WTC11 (cell line): ENCODE measurements around the gene ZNF433. TPM values are rescaled to one million over a fixed set of nuclear protein-coding genes. Genes with fewer than 3 reads are reported as not detected.

Source experiments
- ATAC-seq: fragments of 200-7000 bp; cut with Tn5 transposase; 2 replicates; pipeline ENCODE4 v1.10.0; 2021; ENCODE audit warnings: mild to moderate bottlenecking, moderate library complexity
- CTCF ChIA-PET: fragments of 300-600 bp; sonication (Branson Sonifier 250); formaldehyde crosslinking; loops from one replicate; lab custom pipeline; 2021; ENCODE audit warnings: antibody characterized with exemption; lab: Charles Lee
- POLR2A ChIA-PET: fragments of 350-600 bp; sonication (Branson Sonifier 250); formaldehyde crosslinking; loops from one replicate; lab custom pipeline; 2021; ENCODE audit warnings: antibody characterized with exemption; lab: Charles Lee
- DNase-seq: peaks from one replicate; pipeline ENCODE4 v3.0.0; 2021; ENCODE audit warnings: low spot score
- H3K27ac Mint-ChIP-seq: 2 replicates; pipeline ENCODE4 v1.8.0; 2021; ENCODE audit warnings: mixed read lengths
- H3K27me3 Mint-ChIP-seq: 2 replicates; pipeline ENCODE4 v1.8.0; 2021; ENCODE audit warnings: low read depth, mild to moderate bottlenecking, moderate library complexity, mixed read lengths
- H3K36me3 Mint-ChIP-seq: 2 replicates; pipeline ENCODE4 v1.8.0; 2021; ENCODE audit warnings: mixed read lengths
- H3K4me1 Mint-ChIP-seq: 2 replicates; pipeline ENCODE4 v1.8.0; 2022; ENCODE audit warnings: mixed read lengths
- H3K4me3 Mint-ChIP-seq: 2 replicates; pipeline ENCODE4 v1.8.0; 2021; ENCODE audit warnings: mild to moderate bottlenecking, moderate library complexity, mixed read lengths
- H3K9me3 Mint-ChIP-seq: 2 replicates; pipeline ENCODE4 v1.8.0; 2021; ENCODE audit warnings: mixed read lengths
- ELF4 ChIP-seq: sonication (generic); formaldehyde crosslinking; IDR thresholded peaks from 2 replicates; pipeline ENCODE4 v1.8.1; 2022; ENCODE audit warnings: low read depth, mild to moderate bottlenecking, moderate library complexity, missing genetic modification reagents
- ESRRA ChIP-seq: sonication (generic); formaldehyde crosslinking; IDR thresholded peaks from 2 replicates; pipeline ENCODE4 v1.8.1; 2022; ENCODE audit warnings: mild to moderate bottlenecking, missing genetic modification reagents, borderline replicate concordance
- ETV6 ChIP-seq: sonication (generic); formaldehyde crosslinking; IDR thresholded peaks from 2 replicates; pipeline ENCODE4 v1.8.1; 2022; ENCODE audit warnings: mild to moderate bottlenecking, missing genetic modification reagents
- FOXP1 ChIP-seq: sonication (generic); formaldehyde crosslinking; IDR thresholded peaks from 2 replicates; pipeline ENCODE4 v1.8.0; 2022; ENCODE audit warnings: missing genetic modification reagents, mild to moderate bottlenecking, moderate library complexity, borderline replicate concordance
- JAZF1 ChIP-seq: fragments of 250-450 bp; sonication (Bioruptor Pico); IDR thresholded peaks from 2 replicates; pipeline ENCODE4 v1.9.0; 2021; ENCODE audit warnings: moderate library complexity, mild to moderate bottlenecking, inconsistent platforms
- NFE2L1 ChIP-seq: sonication (generic); formaldehyde crosslinking; IDR thresholded peaks from 2 replicates; pipeline ENCODE4 v1.8.1; 2023; ENCODE audit warnings: missing genetic modification reagents
- SMAD3 ChIP-seq: sonication (generic); formaldehyde crosslinking; IDR thresholded peaks from 2 replicates; pipeline ENCODE4 v1.8.0; 2022; ENCODE audit warnings: missing genetic modification reagents, mild to moderate bottlenecking, borderline replicate concordance
- SOX15 ChIP-seq: fragments of 250-450 bp; sonication (Bioruptor Pico); IDR thresholded peaks from 2 replicates; pipeline ENCODE4 v1.9.0; 2021; ENCODE audit warnings: mild to moderate bottlenecking
- ZNF121 ChIP-seq: sonication (generic); formaldehyde crosslinking; IDR thresholded peaks from 2 replicates; pipeline ENCODE4 v1.8.0; 2023; ENCODE audit warnings: missing genetic modification reagents
- total RNA-seq: library from RNA; stranded (reverse); gene quantifications from 3 replicates; pipeline ENCODE4 v1.2.3, GENCODE V29; 2021
- TF ChIP-seq, protein P1 (sequence below): sonication (generic); formaldehyde crosslinking; IDR thresholded peaks from 2 replicates; pipeline ENCODE4 v1.8.1; 2022; ENCODE audit warnings: missing genetic modification reagents, borderline replicate concordance
- TF ChIP-seq, protein P2 (sequence below): fragments of 250-450 bp; sonication (Bioruptor Pico); IDR thresholded peaks from 2 replicates; pipeline ENCODE4 v1.8.0; 2021; ENCODE audit warnings: mild to moderate bottlenecking
- TF ChIP-seq, protein P3 (sequence below): sonication (generic); formaldehyde crosslinking; IDR thresholded peaks from 2 replicates; pipeline ENCODE4 v1.8.0; 2022; ENCODE audit warnings: missing genetic modification reagents
- TF ChIP-seq, protein P4 (sequence below): sonication (generic); formaldehyde crosslinking; IDR thresholded peaks from 2 replicates; pipeline ENCODE4 v1.8.1; 2022; ENCODE audit warnings: mild to moderate bottlenecking, missing genetic modification reagents, moderate library complexity, borderline replicate concordance
- TF ChIP-seq, protein P5 (sequence below): sonication (generic); formaldehyde crosslinking; IDR thresholded peaks from 2 replicates; pipeline ENCODE4 v1.8.1; 2022; ENCODE audit warnings: low read depth, mild to moderate bottlenecking, moderate library complexity, missing genetic modification reagents, borderline replicate concordance
- TF ChIP-seq, protein P6 (sequence below): fragments of 250-450 bp; sonication (Bioruptor Pico); IDR thresholded peaks from 2 replicates; pipeline ENCODE4 v1.9.0; 2021; ENCODE audit warnings: moderate library complexity, mild to moderate bottlenecking, inconsistent platforms, borderline replicate concordance
- TF ChIP-seq, protein P7 (sequence below): fragments of 200-600 bp; IDR thresholded peaks from 2 replicates; pipeline ENCODE4 v1.8.0; 2022; ENCODE audit warnings: antibody characterized with exemption
- TF ChIP-seq, protein P8 (sequence below): sonication (generic); formaldehyde crosslinking; conservative IDR thresholded peaks from 2 replicates; pipeline ENCODE4 v1.8.1; 2022; ENCODE audit warnings: mild to moderate bottlenecking, missing genetic modification reagents
- TF ChIP-seq, protein P9 (sequence below): sonication (generic); formaldehyde crosslinking; IDR thresholded peaks from 2 replicates; pipeline ENCODE4 v1.8.1; 2023; ENCODE audit warnings: mild to moderate bottlenecking, missing genetic modification reagents, moderate library complexity
- TF ChIP-seq, protein P10 (sequence below): sonication (generic); formaldehyde crosslinking; IDR thresholded peaks from 2 replicates; pipeline ENCODE4 v1.8.0; 2023; ENCODE audit warnings: missing genetic modification reagents, mild to moderate bottlenecking, borderline replicate concordance

Gene ZNF433
- total RNA-seq, 1 experiment from 2014 or later, result 2.9 TPM

DNA sequence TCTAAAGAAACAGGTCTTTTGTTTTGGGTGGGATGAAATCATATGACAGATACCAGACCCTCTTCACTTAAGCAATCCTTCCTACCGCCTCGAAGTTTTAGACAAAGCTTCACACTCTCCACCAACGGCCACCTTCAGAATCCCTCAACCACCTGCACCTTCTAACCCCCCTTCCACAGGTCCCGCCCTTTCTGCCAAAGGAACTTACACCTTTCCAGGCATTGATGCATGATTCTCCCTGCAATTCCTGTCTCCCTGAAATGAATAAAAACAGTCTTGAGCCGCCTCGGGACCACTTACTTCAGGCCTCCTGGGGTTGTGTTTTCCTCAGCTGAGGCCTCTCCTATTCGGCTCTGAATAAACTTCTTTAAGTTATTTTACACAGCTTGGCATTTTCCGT, 859 bp downstream of the ZNF433 start (continued):
- TF ChIP-seq, protein P1, sequence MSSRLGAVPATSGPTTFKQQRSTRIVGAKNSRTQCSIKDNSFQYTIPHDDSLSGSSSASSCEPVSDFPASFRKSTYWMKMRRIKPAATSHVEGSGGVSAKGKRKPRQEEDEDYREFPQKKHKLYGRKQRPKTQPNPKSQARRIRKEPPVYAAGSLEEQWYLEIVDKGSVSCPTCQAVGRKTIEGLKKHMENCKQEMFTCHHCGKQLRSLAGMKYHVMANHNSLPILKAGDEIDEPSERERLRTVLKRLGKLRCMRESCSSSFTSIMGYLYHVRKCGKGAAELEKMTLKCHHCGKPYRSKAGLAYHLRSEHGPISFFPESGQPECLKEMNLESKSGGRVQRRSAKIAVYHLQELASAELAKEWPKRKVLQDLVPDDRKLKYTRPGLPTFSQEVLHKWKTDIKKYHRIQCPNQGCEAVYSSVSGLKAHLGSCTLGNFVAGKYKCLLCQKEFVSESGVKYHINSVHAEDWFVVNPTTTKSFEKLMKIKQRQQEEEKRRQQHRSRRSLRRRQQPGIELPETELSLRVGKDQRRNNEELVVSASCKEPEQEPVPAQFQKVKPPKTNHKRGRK (CRISPR knock-in tag), result no peak
- TF ChIP-seq NFE2L1 (CRISPR knock-in tag), result no peak
- TF ChIP-seq, protein P2, sequence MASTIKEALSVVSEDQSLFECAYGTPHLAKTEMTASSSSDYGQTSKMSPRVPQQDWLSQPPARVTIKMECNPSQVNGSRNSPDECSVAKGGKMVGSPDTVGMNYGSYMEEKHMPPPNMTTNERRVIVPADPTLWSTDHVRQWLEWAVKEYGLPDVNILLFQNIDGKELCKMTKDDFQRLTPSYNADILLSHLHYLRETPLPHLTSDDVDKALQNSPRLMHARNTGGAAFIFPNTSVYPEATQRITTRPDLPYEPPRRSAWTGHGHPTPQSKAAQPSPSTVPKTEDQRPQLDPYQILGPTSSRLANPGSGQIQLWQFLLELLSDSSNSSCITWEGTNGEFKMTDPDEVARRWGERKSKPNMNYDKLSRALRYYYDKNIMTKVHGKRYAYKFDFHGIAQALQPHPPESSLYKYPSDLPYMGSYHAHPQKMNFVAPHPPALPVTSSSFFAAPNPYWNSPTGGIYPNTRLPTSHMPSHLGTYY (CRISPR knock-in tag), result no peak
- no peak for TF ChIP-seq ETV6
- TF ChIP-seq ESRRA, result no peak
- TF ChIP-seq, protein P3, sequence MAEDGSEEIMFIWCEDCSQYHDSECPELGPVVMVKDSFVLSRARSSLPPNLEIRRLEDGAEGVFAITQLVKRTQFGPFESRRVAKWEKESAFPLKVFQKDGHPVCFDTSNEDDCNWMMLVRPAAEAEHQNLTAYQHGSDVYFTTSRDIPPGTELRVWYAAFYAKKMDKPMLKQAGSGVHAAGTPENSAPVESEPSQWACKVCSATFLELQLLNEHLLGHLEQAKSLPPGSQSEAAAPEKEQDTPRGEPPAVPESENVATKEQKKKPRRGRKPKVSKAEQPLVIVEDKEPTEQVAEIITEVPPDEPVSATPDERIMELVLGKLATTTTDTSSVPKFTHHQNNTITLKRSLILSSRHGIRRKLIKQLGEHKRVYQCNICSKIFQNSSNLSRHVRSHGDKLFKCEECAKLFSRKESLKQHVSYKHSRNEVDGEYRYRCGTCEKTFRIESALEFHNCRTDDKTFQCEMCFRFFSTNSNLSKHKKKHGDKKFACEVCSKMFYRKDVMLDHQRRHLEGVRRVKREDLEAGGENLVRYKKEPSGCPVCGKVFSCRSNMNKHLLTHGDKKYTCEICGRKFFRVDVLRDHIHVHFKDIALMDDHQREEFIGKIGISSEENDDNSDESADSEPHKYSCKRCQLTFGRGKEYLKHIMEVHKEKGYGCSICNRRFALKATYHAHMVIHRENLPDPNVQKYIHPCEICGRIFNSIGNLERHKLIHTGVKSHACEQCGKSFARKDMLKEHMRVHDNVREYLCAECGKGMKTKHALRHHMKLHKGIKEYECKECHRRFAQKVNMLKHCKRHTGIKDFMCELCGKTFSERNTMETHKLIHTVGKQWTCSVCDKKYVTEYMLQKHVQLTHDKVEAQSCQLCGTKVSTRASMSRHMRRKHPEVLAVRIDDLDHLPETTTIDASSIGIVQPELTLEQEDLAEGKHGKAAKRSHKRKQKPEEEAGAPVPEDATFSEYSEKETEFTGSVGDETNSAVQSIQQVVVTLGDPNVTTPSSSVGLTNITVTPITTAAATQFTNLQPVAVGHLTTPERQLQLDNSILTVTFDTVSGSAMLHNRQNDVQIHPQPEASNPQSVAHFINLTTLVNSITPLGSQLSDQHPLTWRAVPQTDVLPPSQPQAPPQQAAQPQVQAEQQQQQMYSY (CRISPR knock-in tag), result no peak
- no peak for TF ChIP-seq ZNF121
- no peak for TF ChIP-seq ELF4 (CRISPR knock-in tag)
- TF ChIP-seq, protein P4, sequence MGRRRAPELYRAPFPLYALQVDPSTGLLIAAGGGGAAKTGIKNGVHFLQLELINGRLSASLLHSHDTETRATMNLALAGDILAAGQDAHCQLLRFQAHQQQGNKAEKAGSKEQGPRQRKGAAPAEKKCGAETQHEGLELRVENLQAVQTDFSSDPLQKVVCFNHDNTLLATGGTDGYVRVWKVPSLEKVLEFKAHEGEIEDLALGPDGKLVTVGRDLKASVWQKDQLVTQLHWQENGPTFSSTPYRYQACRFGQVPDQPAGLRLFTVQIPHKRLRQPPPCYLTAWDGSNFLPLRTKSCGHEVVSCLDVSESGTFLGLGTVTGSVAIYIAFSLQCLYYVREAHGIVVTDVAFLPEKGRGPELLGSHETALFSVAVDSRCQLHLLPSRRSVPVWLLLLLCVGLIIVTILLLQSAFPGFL, result no peak
- TF ChIP-seq, protein P5, sequence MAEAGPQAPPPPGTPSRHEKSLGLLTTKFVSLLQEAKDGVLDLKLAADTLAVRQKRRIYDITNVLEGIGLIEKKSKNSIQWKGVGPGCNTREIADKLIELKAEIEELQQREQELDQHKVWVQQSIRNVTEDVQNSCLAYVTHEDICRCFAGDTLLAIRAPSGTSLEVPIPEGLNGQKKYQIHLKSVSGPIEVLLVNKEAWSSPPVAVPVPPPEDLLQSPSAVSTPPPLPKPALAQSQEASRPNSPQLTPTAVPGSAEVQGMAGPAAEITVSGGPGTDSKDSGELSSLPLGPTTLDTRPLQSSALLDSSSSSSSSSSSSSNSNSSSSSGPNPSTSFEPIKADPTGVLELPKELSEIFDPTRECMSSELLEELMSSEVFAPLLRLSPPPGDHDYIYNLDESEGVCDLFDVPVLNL (CRISPR knock-in tag), result no peak
- TF ChIP-seq, protein P6, sequence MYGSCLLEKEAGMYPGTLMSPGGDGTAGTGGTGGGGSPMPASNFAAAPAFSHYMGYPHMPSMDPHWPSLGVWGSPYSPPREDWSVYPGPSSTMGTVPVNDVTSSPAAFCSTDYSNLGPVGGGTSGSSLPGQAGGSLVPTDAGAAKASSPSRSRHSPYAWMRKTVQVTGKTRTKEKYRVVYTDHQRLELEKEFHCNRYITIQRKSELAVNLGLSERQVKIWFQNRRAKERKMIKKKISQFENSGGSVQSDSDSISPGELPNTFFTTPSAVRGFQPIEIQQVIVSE, result no peak
- TF ChIP-seq, protein P7, sequence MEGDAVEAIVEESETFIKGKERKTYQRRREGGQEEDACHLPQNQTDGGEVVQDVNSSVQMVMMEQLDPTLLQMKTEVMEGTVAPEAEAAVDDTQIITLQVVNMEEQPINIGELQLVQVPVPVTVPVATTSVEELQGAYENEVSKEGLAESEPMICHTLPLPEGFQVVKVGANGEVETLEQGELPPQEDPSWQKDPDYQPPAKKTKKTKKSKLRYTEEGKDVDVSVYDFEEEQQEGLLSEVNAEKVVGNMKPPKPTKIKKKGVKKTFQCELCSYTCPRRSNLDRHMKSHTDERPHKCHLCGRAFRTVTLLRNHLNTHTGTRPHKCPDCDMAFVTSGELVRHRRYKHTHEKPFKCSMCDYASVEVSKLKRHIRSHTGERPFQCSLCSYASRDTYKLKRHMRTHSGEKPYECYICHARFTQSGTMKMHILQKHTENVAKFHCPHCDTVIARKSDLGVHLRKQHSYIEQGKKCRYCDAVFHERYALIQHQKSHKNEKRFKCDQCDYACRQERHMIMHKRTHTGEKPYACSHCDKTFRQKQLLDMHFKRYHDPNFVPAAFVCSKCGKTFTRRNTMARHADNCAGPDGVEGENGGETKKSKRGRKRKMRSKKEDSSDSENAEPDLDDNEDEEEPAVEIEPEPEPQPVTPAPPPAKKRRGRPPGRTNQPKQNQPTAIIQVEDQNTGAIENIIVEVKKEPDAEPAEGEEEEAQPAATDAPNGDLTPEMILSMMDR, result no peak

DNA sequence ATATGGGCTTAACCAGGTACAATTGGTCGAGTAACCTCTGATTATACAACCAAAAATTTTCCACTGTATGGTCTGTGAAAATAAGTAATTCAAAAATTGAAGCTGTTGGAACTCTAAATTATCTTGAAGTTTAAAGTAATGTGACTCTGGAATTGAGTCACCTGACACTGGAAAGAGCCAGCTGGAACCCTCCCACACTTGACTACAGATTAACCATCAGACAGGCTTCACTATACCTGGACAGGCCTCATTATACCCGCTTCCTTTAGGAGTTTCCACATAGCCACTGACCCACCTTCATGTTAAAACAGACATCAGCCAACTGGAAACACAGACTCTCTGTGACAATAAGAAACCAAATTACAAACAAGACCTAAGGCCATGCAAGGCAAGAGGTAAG, 1.3 kb downstream of the ZNF433 start:
- Mint-ChIP-seq H3K9me3 (0 out of 2 replicates have a peak, but pooled peaks cover 3% of the 10 kb centered on the region), H3K27me3 (peaks cover 32% of the 10 kb centered on the region), H3K36me3 (peaks cover 24% of the 10 kb centered on the region), H3K27ac (no peak overlapping the region), H3K4me3 (peak overlapping the region; percentile 51), H3K4me1 (peaks cover 26% of the 10 kb centered on the region)
- ATAC-seq (no peak), DNase-seq (no peak)
- ChIA-PET POLR2A (interaction anchor here (3.5 kb wide), 1 partner anchor 17 kb away, joined by 34 read pairs; the partner anchor contains the start of gene ZNF878), CTCF (interaction anchor here (1.1 to 3.5 kb wide), 6 partner anchors 25 to 334 kb away, joined by 3 to 25 read pairs (median 12); partner anchors contain the start of genes ZNF20 and ZNF763)
- TF ChIP-seq JAZF1 (no peak), SOX15 (CRISPR knock-in tag) (no peak), SMAD3 (CRISPR knock-in tag) (no peak), FOXP1 (CRISPR knock-in tag) (no peak)
- TF ChIP-seq, protein P8, sequence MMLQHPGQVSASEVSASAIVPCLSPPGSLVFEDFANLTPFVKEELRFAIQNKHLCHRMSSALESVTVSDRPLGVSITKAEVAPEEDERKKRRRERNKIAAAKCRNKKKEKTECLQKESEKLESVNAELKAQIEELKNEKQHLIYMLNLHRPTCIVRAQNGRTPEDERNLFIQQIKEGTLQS (CRISPR knock-in tag), result no peak
- TF ChIP-seq, protein P9, sequence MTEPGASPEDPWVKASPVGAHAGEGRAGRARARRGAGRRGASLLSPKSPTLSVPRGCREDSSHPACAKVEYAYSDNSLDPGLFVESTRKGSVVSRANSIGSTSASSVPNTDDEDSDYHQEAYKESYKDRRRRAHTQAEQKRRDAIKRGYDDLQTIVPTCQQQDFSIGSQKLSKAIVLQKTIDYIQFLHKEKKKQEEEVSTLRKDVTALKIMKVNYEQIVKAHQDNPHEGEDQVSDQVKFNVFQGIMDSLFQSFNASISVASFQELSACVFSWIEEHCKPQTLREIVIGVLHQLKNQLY, result no peak
- TF ChIP-seq, protein P10, sequence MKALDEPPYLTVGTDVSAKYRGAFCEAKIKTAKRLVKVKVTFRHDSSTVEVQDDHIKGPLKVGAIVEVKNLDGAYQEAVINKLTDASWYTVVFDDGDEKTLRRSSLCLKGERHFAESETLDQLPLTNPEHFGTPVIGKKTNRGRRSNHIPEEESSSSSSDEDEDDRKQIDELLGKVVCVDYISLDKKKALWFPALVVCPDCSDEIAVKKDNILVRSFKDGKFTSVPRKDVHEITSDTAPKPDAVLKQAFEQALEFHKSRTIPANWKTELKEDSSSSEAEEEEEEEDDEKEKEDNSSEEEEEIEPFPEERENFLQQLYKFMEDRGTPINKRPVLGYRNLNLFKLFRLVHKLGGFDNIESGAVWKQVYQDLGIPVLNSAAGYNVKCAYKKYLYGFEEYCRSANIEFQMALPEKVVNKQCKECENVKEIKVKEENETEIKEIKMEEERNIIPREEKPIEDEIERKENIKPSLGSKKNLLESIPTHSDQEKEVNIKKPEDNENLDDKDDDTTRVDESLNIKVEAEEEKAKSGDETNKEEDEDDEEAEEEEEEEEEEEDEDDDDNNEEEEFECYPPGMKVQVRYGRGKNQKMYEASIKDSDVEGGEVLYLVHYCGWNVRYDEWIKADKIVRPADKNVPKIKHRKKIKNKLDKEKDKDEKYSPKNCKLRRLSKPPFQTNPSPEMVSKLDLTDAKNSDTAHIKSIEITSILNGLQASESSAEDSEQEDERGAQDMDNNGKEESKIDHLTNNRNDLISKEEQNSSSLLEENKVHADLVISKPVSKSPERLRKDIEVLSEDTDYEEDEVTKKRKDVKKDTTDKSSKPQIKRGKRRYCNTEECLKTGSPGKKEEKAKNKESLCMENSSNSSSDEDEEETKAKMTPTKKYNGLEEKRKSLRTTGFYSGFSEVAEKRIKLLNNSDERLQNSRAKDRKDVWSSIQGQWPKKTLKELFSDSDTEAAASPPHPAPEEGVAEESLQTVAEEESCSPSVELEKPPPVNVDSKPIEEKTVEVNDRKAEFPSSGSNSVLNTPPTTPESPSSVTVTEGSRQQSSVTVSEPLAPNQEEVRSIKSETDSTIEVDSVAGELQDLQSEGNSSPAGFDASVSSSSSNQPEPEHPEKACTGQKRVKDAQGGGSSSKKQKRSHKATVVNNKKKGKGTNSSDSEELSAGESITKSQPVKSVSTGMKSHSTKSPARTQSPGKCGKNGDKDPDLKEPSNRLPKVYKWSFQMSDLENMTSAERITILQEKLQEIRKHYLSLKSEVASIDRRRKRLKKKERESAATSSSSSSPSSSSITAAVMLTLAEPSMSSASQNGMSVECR (CRISPR knock-in tag), result no peak
